Measurements from ENCODE around the gene RNASE7.

DNA sequence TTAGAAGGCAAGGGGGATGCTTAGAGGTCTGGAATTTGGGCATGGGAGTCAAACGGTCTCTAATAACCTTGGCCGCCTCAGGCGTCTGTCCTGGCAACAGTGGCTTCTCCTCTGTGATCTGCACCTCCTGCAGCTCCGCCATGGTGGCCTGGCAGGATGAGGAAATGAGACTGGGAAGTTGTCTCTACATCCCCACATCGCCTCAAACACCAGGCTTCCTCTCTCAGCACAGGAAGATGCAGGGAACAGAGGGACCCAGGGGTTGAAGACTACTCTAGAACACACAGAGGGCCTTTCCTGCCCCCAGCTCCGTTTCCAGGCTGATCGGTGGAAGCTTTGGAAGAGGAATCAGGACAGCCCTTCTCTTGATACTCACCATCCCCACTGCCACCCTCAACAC is 19.0 kb upstream of the RNASE7 start:
- no peak for TF ChIP-seq CTCF (IDR thresholded peaks at IDR 0.05; ENCODE audit: low read depth, low read length, poor library complexity, severe bottlenecking)
- no peak for TF ChIP-seq EZH2phosphoT487 (IDR thresholded peaks at IDR 0.05; ENCODE audit: borderline replicate concordance, low read length)

All from DOHH2 (cell line).